ENCODE data around the gene GRM8.

GRM8 gene

GRCh38 chr7:126511046-126511445 lies 741.7 kb downstream of the GRM8 start:
- H3K36me3 Mint-ChIP-seq (ENCODE audit: insufficient read depth) = peaks cover 2% of the 10 kb centered on the region
- no peak overlapping the region for H3K4me3 Mint-ChIP-seq
- H3K4me1 Mint-ChIP-seq = no peaks in the 10 kb centered on the region
- no peak for DNase-seq (ENCODE audit: low spot score in 2 of 2)
- no peak overlapping the region for H3K27ac Mint-ChIP-seq (ENCODE audit: low read depth)
- peaks cover 17% of the 10 kb centered on the region for H3K9me3 Mint-ChIP-seq
- no peaks in the 10 kb centered on the region for H3K27me3 Mint-ChIP-seq
- no peak for ATAC-seq (replicated peaks; ENCODE audit: extremely low read depth, poor library complexity, severe bottlenecking)

- no peak overlapping the region for H3K4me3 Mint-ChIP-seq
- peaks cover 21% of the 10 kb centered on the region for H3K9me3 Mint-ChIP-seq
- no peaks in the 10 kb centered on the region for H3K4me1 Mint-ChIP-seq
- no peak overlapping the region for H3K27ac Mint-ChIP-seq (ENCODE audit: low read depth)
- ATAC-seq (replicated peaks; ENCODE audit: extremely low read depth, poor library complexity, severe bottlenecking) (no peak), DNase-seq (ENCODE audit: low spot score in 2 of 2) (no peak)
- no peaks in the 10 kb centered on the region for H3K36me3 Mint-ChIP-seq (ENCODE audit: insufficient read depth)
- H3K27me3 Mint-ChIP-seq = no peaks in the 10 kb centered on the region
Observed at GRCh38 chr7:126501617-126502016, 751.1 kb downstream of the GRM8 start.

- Mint-ChIP-seq H3K4me3 (no peak overlapping the region), H3K4me1 (no peaks in the 10 kb centered on the region), H3K9me3 (peaks cover 25% of the 10 kb centered on the region), H3K36me3 (ENCODE audit: insufficient read depth) (no peaks in the 10 kb centered on the region), H3K27me3 (no peaks in the 10 kb centered on the region), H3K27ac (ENCODE audit: low read depth) (no peak overlapping the region)
- ATAC-seq (replicated peaks; ENCODE audit: extremely low read depth, poor library complexity, severe bottlenecking) = no peak
- no peak for DNase-seq (ENCODE audit: low spot score in 2 of 2)
Observed at GRCh38 chr7:126499481-126499880, 753.3 kb downstream of the GRM8 start.

- Mint-ChIP-seq H3K4me1 (no peaks in the 10 kb centered on the region), H3K9me3 (peaks cover 21% of the 10 kb centered on the region), H3K27me3 (no peaks in the 10 kb centered on the region), H3K4me3 (no peak overlapping the region), H3K36me3 (ENCODE audit: insufficient read depth) (no peaks in the 10 kb centered on the region), H3K27ac (ENCODE audit: low read depth) (no peak overlapping the region)
- no peak for ATAC-seq (replicated peaks; ENCODE audit: extremely low read depth, poor library complexity, severe bottlenecking)
- no peak for DNase-seq (ENCODE audit: low spot score in 2 of 2)
Observed at GRCh38 chr7:126495733-126496132, 757.0 kb downstream of the GRM8 start.

- Mint-ChIP-seq H3K4me3 (no peak overlapping the region), H3K4me1 (no peaks in the 10 kb centered on the region), H3K9me3 (peaks cover 17% of the 10 kb centered on the region), H3K27ac (ENCODE audit: low read depth) (no peak overlapping the region), H3K27me3 (no peaks in the 10 kb centered on the region), H3K36me3 (ENCODE audit: insufficient read depth) (no peaks in the 10 kb centered on the region)
- ATAC-seq (replicated peaks; ENCODE audit: extremely low read depth, poor library complexity, severe bottlenecking) (no peak), DNase-seq (ENCODE audit: low spot score in 2 of 2) (no peak)
Observed at GRCh38 chr7:126495001-126495400, 757.7 kb downstream of the GRM8 start.

- peaks cover 25% of the 10 kb centered on the region for H3K9me3 Mint-ChIP-seq
- no peaks in the 10 kb centered on the region for H3K4me1 Mint-ChIP-seq
- DNase-seq (ENCODE audit: low spot score in 2 of 2) = no peak
- H3K4me3 Mint-ChIP-seq = no peak overlapping the region
- no peak for ATAC-seq (replicated peaks; ENCODE audit: extremely low read depth, poor library complexity, severe bottlenecking)
- H3K27ac Mint-ChIP-seq (ENCODE audit: low read depth) = no peak overlapping the region
- no peaks in the 10 kb centered on the region for H3K27me3 Mint-ChIP-seq
- no peaks in the 10 kb centered on the region for H3K36me3 Mint-ChIP-seq (ENCODE audit: insufficient read depth)
Observed at GRCh38 chr7:126493801-126494200, 758.9 kb downstream of the GRM8 start.

- H3K4me1 Mint-ChIP-seq = no peaks in the 10 kb centered on the region
Observed at GRCh38 chr7:126489874-126490273, 762.9 kb downstream of the GRM8 start.

GRCh38 chr7:126487728-126488442 lies 764.9 kb downstream of the GRM8 start:
- no peak for ATAC-seq (replicated peaks; ENCODE audit: extremely low read depth, poor library complexity, severe bottlenecking)

More at GRCh38 chr7:126489874-126490273, 762.9 kb downstream of the GRM8 start:
- no peak for ATAC-seq (replicated peaks; ENCODE audit: extremely low read depth, poor library complexity, severe bottlenecking)
- no peaks in the 10 kb centered on the region for H3K27me3 Mint-ChIP-seq
- H3K9me3 Mint-ChIP-seq = peaks cover 21% of the 10 kb centered on the region
- H3K4me3 Mint-ChIP-seq = no peak overlapping the region
- no peak overlapping the region for H3K27ac Mint-ChIP-seq (ENCODE audit: low read depth)
- no peak for DNase-seq (ENCODE audit: low spot score in 2 of 2)
- no peaks in the 10 kb centered on the region for H3K36me3 Mint-ChIP-seq (ENCODE audit: insufficient read depth)

GRCh38 chr7:126486806-126487205 lies 765.9 kb downstream of the GRM8 start:
- H3K27ac Mint-ChIP-seq (ENCODE audit: low read depth) = no peak overlapping the region
- H3K4me1 Mint-ChIP-seq = no peaks in the 10 kb centered on the region
- ATAC-seq (replicated peaks; ENCODE audit: extremely low read depth, poor library complexity, severe bottlenecking) (no peak), DNase-seq (ENCODE audit: low spot score in 2 of 2) (no peak)
- H3K4me3 Mint-ChIP-seq = no peak overlapping the region
- no peaks in the 10 kb centered on the region for H3K36me3 Mint-ChIP-seq (ENCODE audit: insufficient read depth)
- H3K9me3 Mint-ChIP-seq = peaks cover 15% of the 10 kb centered on the region
- H3K27me3 Mint-ChIP-seq = no peaks in the 10 kb centered on the region

More at GRCh38 chr7:126487728-126488442, 764.9 kb downstream of the GRM8 start:
- H3K36me3 Mint-ChIP-seq (ENCODE audit: insufficient read depth) = no peaks in the 10 kb centered on the region
- DNase-seq (ENCODE audit: low spot score in 2 of 2) = no peak
- no peak overlapping the region for H3K27ac Mint-ChIP-seq (ENCODE audit: low read depth)
- no peak overlapping the region for H3K4me3 Mint-ChIP-seq
- peaks cover 15% of the 10 kb centered on the region for H3K9me3 Mint-ChIP-seq
- no peaks in the 10 kb centered on the region for H3K27me3 Mint-ChIP-seq
- no peaks in the 10 kb centered on the region for H3K4me1 Mint-ChIP-seq

GRCh38 chr7:126485791-126486190 lies 767.0 kb downstream of the GRM8 start:
- ATAC-seq (replicated peaks; ENCODE audit: extremely low read depth, poor library complexity, severe bottlenecking) = no peak
- Mint-ChIP-seq H3K36me3 (ENCODE audit: insufficient read depth) (no peaks in the 10 kb centered on the region), H3K4me3 (no peak overlapping the region), H3K27ac (ENCODE audit: low read depth) (no peak overlapping the region), H3K27me3 (no peaks in the 10 kb centered on the region), H3K4me1 (no peaks in the 10 kb centered on the region), H3K9me3 (peaks cover 15% of the 10 kb centered on the region)
- DNase-seq (ENCODE audit: low spot score in 2 of 2) = no peak

GRCh38 chr7:126483972-126484371 lies 768.8 kb downstream of the GRM8 start:
- no peaks in the 10 kb centered on the region for H3K4me1 Mint-ChIP-seq

GRCh38 chr7:126472825-126473224 lies 779.9 kb downstream of the GRM8 start:
- ATAC-seq (replicated peaks; ENCODE audit: extremely low read depth, poor library complexity, severe bottlenecking) (no peak), DNase-seq (ENCODE audit: low spot score in 2 of 2) (no peak)
- H3K27ac Mint-ChIP-seq (ENCODE audit: low read depth) = no peak overlapping the region
- H3K27me3 Mint-ChIP-seq = no peaks in the 10 kb centered on the region
- no peak overlapping the region for H3K4me3 Mint-ChIP-seq
- H3K36me3 Mint-ChIP-seq (ENCODE audit: insufficient read depth) = no peaks in the 10 kb centered on the region
- no peaks in the 10 kb centered on the region for H3K4me1 Mint-ChIP-seq
- peaks cover 6% of the 10 kb centered on the region for H3K9me3 Mint-ChIP-seq

More at GRCh38 chr7:126483972-126484371, 768.8 kb downstream of the GRM8 start:
- DNase-seq (ENCODE audit: low spot score in 2 of 2) = no peak
- no peak for ATAC-seq (replicated peaks; ENCODE audit: extremely low read depth, poor library complexity, severe bottlenecking)
- Mint-ChIP-seq H3K4me3 (no peak overlapping the region), H3K36me3 (ENCODE audit: insufficient read depth) (no peaks in the 10 kb centered on the region), H3K27me3 (no peaks in the 10 kb centered on the region), H3K9me3 (peaks cover 10% of the 10 kb centered on the region), H3K27ac (ENCODE audit: low read depth) (no peak overlapping the region)

- no peak for ATAC-seq (replicated peaks; ENCODE audit: extremely low read depth, poor library complexity, severe bottlenecking)
- H3K9me3 Mint-ChIP-seq = peaks cover 6% of the 10 kb centered on the region
- H3K4me3 Mint-ChIP-seq = no peak overlapping the region
- H3K27ac Mint-ChIP-seq (ENCODE audit: low read depth) = no peak overlapping the region
- H3K36me3 Mint-ChIP-seq (ENCODE audit: insufficient read depth) = no peaks in the 10 kb centered on the region
- H3K27me3 Mint-ChIP-seq = no peaks in the 10 kb centered on the region
- no peaks in the 10 kb centered on the region for H3K4me1 Mint-ChIP-seq
- no peak for DNase-seq (ENCODE audit: low spot score in 2 of 2)
Observed at GRCh38 chr7:126462405-126462804, 790.3 kb downstream of the GRM8 start.

Measured in central memory CD8-positive, alpha-beta T cell (primary cell).